Activated B cell treated with CpG ODN at 0.5 μM for 24 hours (primary cell): ENCODE data around the gene ITGBL1. TPM values are rescaled to one million over a fixed set of nuclear protein-coding genes. Genes with fewer than 3 reads are reported as not detected.

Experiments
- ATAC-seq: fragments of 200-7000 bp; cut with Tn5 transposase; one replicate; pipeline ENCODE4 v1.10.0; 2021; ENCODE audit warnings: low read depth, mild to moderate bottlenecking, moderate library complexity
- CTCF ChIA-PET: fragments of 350-600 bp; sonication (Branson Sonifier 250); formaldehyde crosslinking; loops from one replicate; lab custom pipeline; 2021; ENCODE audit warnings: antibody characterized with exemption; lab: Charles Lee
- POLR2A ChIA-PET: fragments of 350-600 bp; sonication (Branson Sonifier 250); formaldehyde crosslinking; loops from one replicate; lab custom pipeline; 2021; ENCODE audit warnings: antibody characterized with exemption; lab: Charles Lee
- DNase-seq: peaks from one replicate; pipeline ENCODE4 v3.0.0; 2022
- H3K27ac Mint-ChIP-seq: one replicate; pipeline ENCODE4 v1.8.0; 2020; ENCODE audit warnings: mixed read lengths
- H3K27me3 Mint-ChIP-seq: one replicate; pipeline ENCODE4 v1.8.0; 2021; ENCODE audit warnings: mixed read lengths
- H3K36me3 Mint-ChIP-seq: one replicate; pipeline ENCODE4 v1.8.0; 2021; ENCODE audit warnings: low read depth, mixed read lengths
- H3K4me1 Mint-ChIP-seq: one replicate; pipeline ENCODE4 v1.8.0; 2021; ENCODE audit warnings: mixed read lengths
- H3K4me3 Mint-ChIP-seq: one replicate; pipeline ENCODE4 v1.8.0; 2020; ENCODE audit warnings: mild to moderate bottlenecking, mixed read lengths
- H3K9me3 Mint-ChIP-seq: one replicate; pipeline ENCODE4 v1.8.0; 2020; ENCODE audit warnings: mixed read lengths
- intact Hi-C: fragments of 100-400 bp; cut with micrococcal nuclease; formaldehyde crosslinking; loops from one replicate; pipeline ENCODE4 v1.15.1; 2024
- total RNA-seq: library from RNA; stranded (reverse); gene quantifications from 2 replicates; pipeline ENCODE4 v1.2.3, GENCODE V29; 2022
- TF ChIP-seq, protein P1 (sequence below): fragments of 200-600 bp; IDR thresholded peaks from one replicate; pipeline ENCODE4 v1.8.0; 2022; ENCODE audit warnings: antibody characterized with exemption, mild to moderate bottlenecking

The ITGBL1 gene
- total RNA-seq, 1 donor from 2014 or later, result not detected

DNA sequence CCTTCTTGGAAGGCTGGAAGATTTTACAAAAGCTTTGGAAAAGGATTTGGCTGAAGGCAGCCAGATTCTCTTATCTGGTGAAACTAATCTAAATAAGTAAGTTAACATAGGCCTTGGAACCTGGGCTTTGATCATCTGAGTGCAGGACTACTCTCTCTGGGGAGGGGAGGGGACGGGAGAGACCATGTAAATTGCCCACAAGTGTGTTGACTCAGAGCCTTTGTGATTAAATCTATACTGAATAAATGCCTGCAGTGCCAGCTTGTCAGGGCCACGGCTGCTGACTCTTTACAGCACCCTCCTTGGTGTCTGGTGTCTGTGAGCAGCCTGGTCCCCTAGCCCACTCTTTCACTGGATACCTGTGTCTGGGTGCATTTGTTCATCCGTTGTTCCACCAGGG is 251.4 kb downstream of the ITGBL1 start:
- intact Hi-C loops, result no loop called here
- ATAC-seq (no peak), DNase-seq (no peak)
- Mint-ChIP-seq H3K36me3 (no peaks in the 10 kb centered on the region), H3K27ac (no peak overlapping the region), H3K27me3 (no peaks in the 10 kb centered on the region), H3K4me1 (no peaks in the 10 kb centered on the region), H3K4me3 (no peak overlapping the region), H3K9me3 (no peaks in the 10 kb centered on the region)
- TF ChIP-seq, protein P1, sequence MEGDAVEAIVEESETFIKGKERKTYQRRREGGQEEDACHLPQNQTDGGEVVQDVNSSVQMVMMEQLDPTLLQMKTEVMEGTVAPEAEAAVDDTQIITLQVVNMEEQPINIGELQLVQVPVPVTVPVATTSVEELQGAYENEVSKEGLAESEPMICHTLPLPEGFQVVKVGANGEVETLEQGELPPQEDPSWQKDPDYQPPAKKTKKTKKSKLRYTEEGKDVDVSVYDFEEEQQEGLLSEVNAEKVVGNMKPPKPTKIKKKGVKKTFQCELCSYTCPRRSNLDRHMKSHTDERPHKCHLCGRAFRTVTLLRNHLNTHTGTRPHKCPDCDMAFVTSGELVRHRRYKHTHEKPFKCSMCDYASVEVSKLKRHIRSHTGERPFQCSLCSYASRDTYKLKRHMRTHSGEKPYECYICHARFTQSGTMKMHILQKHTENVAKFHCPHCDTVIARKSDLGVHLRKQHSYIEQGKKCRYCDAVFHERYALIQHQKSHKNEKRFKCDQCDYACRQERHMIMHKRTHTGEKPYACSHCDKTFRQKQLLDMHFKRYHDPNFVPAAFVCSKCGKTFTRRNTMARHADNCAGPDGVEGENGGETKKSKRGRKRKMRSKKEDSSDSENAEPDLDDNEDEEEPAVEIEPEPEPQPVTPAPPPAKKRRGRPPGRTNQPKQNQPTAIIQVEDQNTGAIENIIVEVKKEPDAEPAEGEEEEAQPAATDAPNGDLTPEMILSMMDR, result no peak
- ChIA-PET CTCF (no interaction called here), POLR2A (no interaction called here)

GRCh38 chr13:101706651-101707050 is 254.2 kb downstream of the ITGBL1 start:
- DNase-seq (no peak), ATAC-seq (no peak)
- H3K4me1 Mint-ChIP-seq, result no peaks in the 10 kb centered on the region
- no peak overlapping the region for H3K27ac Mint-ChIP-seq
- H3K9me3 Mint-ChIP-seq, result no peaks in the 10 kb centered on the region
- TF ChIP-seq, protein P1, result no peak
- intact Hi-C loops, result no loop called here
- no peak overlapping the region for H3K4me3 Mint-ChIP-seq
- ChIA-PET POLR2A (no interaction called here), CTCF (no interaction called here)
- no peaks in the 10 kb centered on the region for H3K36me3 Mint-ChIP-seq
- no peaks in the 10 kb centered on the region for H3K27me3 Mint-ChIP-seq

- intact Hi-C loops, result no loop called here
- H3K27ac Mint-ChIP-seq, result no peak overlapping the region
- CTCF ChIA-PET, result no interaction called here
These were observed 255.2 kb downstream of the ITGBL1 start for GRCh38 chr13:101707659-101708058.

GRCh38 chr13:101708115-101708514 is 255.6 kb downstream of the ITGBL1 start:
- no peaks in the 10 kb centered on the region for H3K36me3 Mint-ChIP-seq
- no peaks in the 10 kb centered on the region for H3K27me3 Mint-ChIP-seq
- TF ChIP-seq, protein P1, result no peak
- intact Hi-C loops, result no loop called here
- no peaks in the 10 kb centered on the region for H3K9me3 Mint-ChIP-seq
- no peak overlapping the region for H3K27ac Mint-ChIP-seq
- POLR2A ChIA-PET, result no interaction called here
- H3K4me1 Mint-ChIP-seq, result no peaks in the 10 kb centered on the region
- CTCF ChIA-PET, result no interaction called here
- ATAC-seq (no peak), DNase-seq (no peak)
- H3K4me3 Mint-ChIP-seq, result no peak overlapping the region

More at GRCh38 chr13:101707659-101708058, 255.2 kb downstream of the ITGBL1 start:
- no peaks in the 10 kb centered on the region for H3K36me3 Mint-ChIP-seq
- TF ChIP-seq, protein P1, result no peak
- POLR2A ChIA-PET, result no interaction called here
- H3K4me1 Mint-ChIP-seq, result no peaks in the 10 kb centered on the region
- ATAC-seq (no peak), DNase-seq (no peak)
- H3K4me3 Mint-ChIP-seq, result no peak overlapping the region
- no peaks in the 10 kb centered on the region for H3K27me3 Mint-ChIP-seq
- no peaks in the 10 kb centered on the region for H3K9me3 Mint-ChIP-seq

DNA sequence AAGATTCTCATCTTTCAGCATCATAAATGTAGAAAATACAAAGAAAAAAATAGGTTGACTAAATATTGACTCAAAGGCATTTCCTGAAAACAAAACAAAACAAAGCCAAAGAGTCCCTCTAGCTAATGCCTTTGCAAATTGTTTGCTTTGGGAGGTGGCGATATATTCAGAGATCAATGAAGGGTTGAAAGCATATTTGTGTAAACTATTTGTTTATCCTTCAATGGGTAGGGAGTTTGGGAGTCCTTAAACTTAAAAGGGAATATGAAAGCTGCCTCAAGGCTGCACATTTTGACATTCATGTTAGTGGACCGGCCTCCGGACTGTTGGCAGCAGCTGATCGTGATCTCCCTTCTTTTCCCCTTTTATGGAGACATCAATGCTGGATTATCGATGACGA is 257.5 kb downstream of the ITGBL1 start:
- ChIA-PET POLR2A (no interaction called here), CTCF (no interaction called here)
- no peak overlapping the region for H3K4me3 Mint-ChIP-seq
- DNase-seq (no peak), ATAC-seq (no peak)
- no peaks in the 10 kb centered on the region for H3K4me1 Mint-ChIP-seq
- no peaks in the 10 kb centered on the region for H3K27me3 Mint-ChIP-seq
- intact Hi-C loops, result no loop called here
- TF ChIP-seq, protein P1, result no peak
- H3K9me3 Mint-ChIP-seq, result no peaks in the 10 kb centered on the region
- no peak overlapping the region for H3K27ac Mint-ChIP-seq
- H3K36me3 Mint-ChIP-seq, result no peaks in the 10 kb centered on the region
